ENCODE data around the gene NUP210L.

Gene NUP210L

GRCh38 chr1:153968000-153968363, 186.9 kb downstream of the NUP210L start:
- DNase-seq (ENCODE audit: low read depth in 3 of 3, low spot score in 1 of 3) = no peak

- DNase-seq (ENCODE audit: low read depth in 3 of 3, low spot score in 1 of 3) = peak; percentile 58 to 65 (median 63)
Measured at GRCh38 chr1:153967107-153967999, 187.5 kb downstream of the NUP210L start, which contains the start of gene CREB3L4. CREB3L4 (plus strand) TSS chr1:153967902; CDS start chr1:153968526, 624 bp downstream.

- DNase-seq (ENCODE audit: low read depth in 3 of 3, low spot score in 1 of 3) = no peak
Measured at GRCh38 chr1:153963850-153964331, 191.0 kb downstream of the NUP210L start.

- DNase-seq (ENCODE audit: low read depth in 3 of 3, low spot score in 1 of 3) = peak; percentile 82 to 89 (median 85)
Measured at GRCh38 chr1:153963030-153963849, 191.6 kb downstream of the NUP210L start, which contains the start of gene SLC39A1. SLC39A1 (minus strand) TSS chr1:153963537; CDS start chr1:153962715, 822 bp downstream.

GRCh38 chr1:153962088-153963029, 192.5 kb downstream of the NUP210L start:
- DNase-seq (ENCODE audit: low read depth in 3 of 3, low spot score in 1 of 3) = no peak

GRCh38 chr1:153961421-153961820, 193.5 kb downstream of the NUP210L start:
- DNase-seq (ENCODE audit: low read depth in 3 of 3, low spot score in 1 of 3) = no peak

GRCh38 chr1:153960206-153960605, 194.7 kb downstream of the NUP210L start:
- no peak for DNase-seq (ENCODE audit: low read depth in 3 of 3, low spot score in 1 of 3)

- no peak for DNase-seq (ENCODE audit: low read depth in 3 of 3, low spot score in 1 of 3)
Measured at GRCh38 chr1:153959454-153959853, 195.4 kb downstream of the NUP210L start.

GRCh38 chr1:153958961-153959260, 196.0 kb downstream of the NUP210L start:
- no peak for DNase-seq (ENCODE audit: low read depth in 3 of 3, low spot score in 1 of 3)

GRCh38 chr1:153958111-153958960, 196.5 kb downstream of the NUP210L start, which contains the start of gene CRTC2:
CRTC2 (minus strand) TSS chr1:153958612; CDS start chr1:153958497, 115 bp downstream.
- peak; percentile 90 to 92 (median 91) for DNase-seq (ENCODE audit: low read depth in 3 of 3, low spot score in 1 of 3)

GRCh38 chr1:153957744-153958110, 197.1 kb downstream of the NUP210L start:
- DNase-seq (ENCODE audit: low read depth in 3 of 3, low spot score in 1 of 3) = no peak

GRCh38 chr1:153956997-153957715, 197.7 kb downstream of the NUP210L start:
- no peak for DNase-seq (ENCODE audit: low read depth in 3 of 3, low spot score in 1 of 3)

GRCh38 chr1:153954826-153955225, 200.0 kb downstream of the NUP210L start:
- DNase-seq (ENCODE audit: low read depth in 3 of 3, low spot score in 1 of 3) = no peak

GRCh38 chr1:153953859-153954365, 201.0 kb downstream of the NUP210L start:
- DNase-seq (ENCODE audit: low read depth in 3 of 3, low spot score in 1 of 3) = no peak

GRCh38 chr1:153951801-153952200, 203.1 kb downstream of the NUP210L start:
- no peak for DNase-seq (ENCODE audit: low read depth in 3 of 3, low spot score in 1 of 3)

- no peak for DNase-seq (ENCODE audit: low read depth in 3 of 3, low spot score in 1 of 3)
Measured at GRCh38 chr1:153951183-153951582, 203.7 kb downstream of the NUP210L start.

- peak in 2 of 3 donors; percentile 52 to 66 for DNase-seq (ENCODE audit: low read depth in 3 of 3, low spot score in 1 of 3)
Measured at GRCh38 chr1:153946622-153947241, 208.1 kb downstream of the NUP210L start, which contains the start of gene DENND4B. DENND4B (minus strand) TSS chr1:153946718; CDS start chr1:153944374, 2,344 bp downstream.
